Esophagus squamous epithelium (tissue), 4 donors: ENCODE results near the gene DNAJC5G.

Experiments
- CTCF ChIP-seq, 6 experiments: fragments of 450-650 bp in 4 of 6; fragments of 200-600 bp in 2 of 6; sonication (generic) in 2 of 6; IDR thresholded peaks; one replicate each; pipeline ENCODE4 v1.5.1; 2016 to 2019; ENCODE audit warnings: antibody characterized with exemption in 6 of 6, mild to moderate bottlenecking in 4 of 6, moderate library complexity in 4 of 6
- POLR2A ChIP-seq, 4 donors: fragments of 450-650 bp; IDR thresholded peaks; one replicate each; pipeline ENCODE4 v1.6.1; 2017; ENCODE audit warnings: antibody characterized with exemption in 4 of 4, mild to moderate bottlenecking in 4 of 4, moderate library complexity in 3 of 4

- no peak for TF ChIP-seq CTCF (IDR thresholded peaks at IDR 0.05)
- no peak for TF ChIP-seq POLR2A (IDR thresholded peaks at IDR 0.05)
These were observed 11.7 kb upstream of the DNAJC5G start for GRCh38 chr2:27263287-27264252.
